Body of pancreas (tissue), 4 donors: Measurements from ENCODE around the gene MEAF6.

ENCODE experiments used
- POLR2A ChIP-seq, 3 donors: fragments of 450-650 bp; IDR thresholded peaks; one replicate each; pipeline ENCODE4 v1.6.1; 2016; ENCODE audit warnings: antibody characterized with exemption in 3 of 3, mild to moderate bottlenecking in 2 of 3
- TF ChIP-seq, protein P1 (sequence below), 7 experiments: fragments of 450-650 bp in 4 of 7; fragments of 200-600 bp in 3 of 7; sonication (generic) in 3 of 7; IDR thresholded peaks; one replicate each; pipeline ENCODE4 v1.5.1; 2016 to 2019; ENCODE audit warnings: antibody characterized with exemption in 7 of 7

- TF ChIP-seq, protein P1, sequence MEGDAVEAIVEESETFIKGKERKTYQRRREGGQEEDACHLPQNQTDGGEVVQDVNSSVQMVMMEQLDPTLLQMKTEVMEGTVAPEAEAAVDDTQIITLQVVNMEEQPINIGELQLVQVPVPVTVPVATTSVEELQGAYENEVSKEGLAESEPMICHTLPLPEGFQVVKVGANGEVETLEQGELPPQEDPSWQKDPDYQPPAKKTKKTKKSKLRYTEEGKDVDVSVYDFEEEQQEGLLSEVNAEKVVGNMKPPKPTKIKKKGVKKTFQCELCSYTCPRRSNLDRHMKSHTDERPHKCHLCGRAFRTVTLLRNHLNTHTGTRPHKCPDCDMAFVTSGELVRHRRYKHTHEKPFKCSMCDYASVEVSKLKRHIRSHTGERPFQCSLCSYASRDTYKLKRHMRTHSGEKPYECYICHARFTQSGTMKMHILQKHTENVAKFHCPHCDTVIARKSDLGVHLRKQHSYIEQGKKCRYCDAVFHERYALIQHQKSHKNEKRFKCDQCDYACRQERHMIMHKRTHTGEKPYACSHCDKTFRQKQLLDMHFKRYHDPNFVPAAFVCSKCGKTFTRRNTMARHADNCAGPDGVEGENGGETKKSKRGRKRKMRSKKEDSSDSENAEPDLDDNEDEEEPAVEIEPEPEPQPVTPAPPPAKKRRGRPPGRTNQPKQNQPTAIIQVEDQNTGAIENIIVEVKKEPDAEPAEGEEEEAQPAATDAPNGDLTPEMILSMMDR (IDR thresholded peaks at IDR 0.05): no peak
- TF ChIP-seq POLR2A (IDR thresholded peaks at IDR 0.05): no peak
These were observed 12.9 kb downstream of the MEAF6 start for GRCh38 chr1:37501661-37502060.
